ENCODE results near the gene TAGLN3.

Gene TAGLN3

DNA sequence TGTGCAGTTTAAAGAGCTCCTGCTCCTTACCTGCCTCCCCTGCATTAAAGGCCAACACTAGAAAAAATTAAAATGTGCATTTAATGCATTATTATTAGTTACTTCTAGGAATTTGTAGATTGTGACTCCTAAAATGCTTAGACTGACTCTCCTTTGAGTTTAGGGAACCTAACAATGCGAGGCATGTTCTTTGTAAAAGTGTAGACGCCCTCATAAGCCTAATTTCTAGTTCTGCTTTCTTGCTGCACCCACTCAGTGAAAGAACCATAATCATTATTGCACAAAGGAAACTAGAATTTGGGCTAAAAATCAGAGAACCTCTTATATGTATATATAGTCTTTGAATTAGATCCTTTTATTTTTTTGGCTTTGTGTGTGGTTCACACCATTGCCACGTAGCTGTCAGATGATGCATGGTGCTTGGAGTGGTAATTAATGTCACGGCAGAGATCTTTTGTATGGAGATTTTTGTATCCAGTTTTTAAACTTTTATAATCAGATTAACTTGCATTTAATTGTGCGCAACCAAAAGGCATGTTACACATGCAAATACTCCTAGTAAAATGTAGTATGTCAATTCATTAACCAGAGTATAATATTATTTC is 19.2 kb upstream of the TAGLN3 start:
- peak overlapping the region; percentile 75 for H3K4me3 ChIP-seq (ENCODE audit: insufficient read depth, low read length, poor library complexity, severe bottlenecking)
- H3K27ac ChIP-seq (ENCODE audit: low read depth, low read length) = peak overlapping the region; percentile 59
- peaks cover 10% of the 10 kb centered on the region; the same call in 1 of the 2 replicates for H3F3A ChIP-seq (ENCODE audit: insufficient read depth)
- H3K9ac ChIP-seq (ENCODE audit: low read length) = peak overlapping the region; percentile 68
- H3K79me2 ChIP-seq (ENCODE audit: insufficient read depth, low read length) = peaks cover 47% of the 10 kb centered on the region
- H3K36me3 ChIP-seq (ENCODE audit: low read length) = peaks cover 11% of the 10 kb centered on the region; the same call in 1 of the 2 replicates
- H3K27me3 ChIP-seq (ENCODE audit: low read length) = no peaks in the 10 kb centered on the region
- H4K20me1 ChIP-seq (ENCODE audit: low read depth, low read length) = no peaks in the 10 kb centered on the region
- H3K9me3 ChIP-seq (ENCODE audit: insufficient read depth, low read length) = no peaks in the 10 kb centered on the region
- peak overlapping the region; percentile 98 for H2AFZ ChIP-seq (ENCODE audit: low read depth, low read length, severe bottlenecking)
- H3K4me2 ChIP-seq (ENCODE audit: low read depth, low read length, poor library complexity, severe bottlenecking) = peak overlapping the region; percentile 98
- TF ChIP-seq EZH2phosphoT487 (conservative IDR thresholded peaks at IDR 0.05; ENCODE audit: low read length) (no peak), CTCF (IDR thresholded peaks at IDR 0.05; ENCODE audit: insufficient read depth, low read length, poor library complexity, severe bottlenecking) (no peak)
- H3K9me2 ChIP-seq (replicated peaks; ENCODE audit: insufficient read depth, low read length) = no peaks in the 10 kb centered on the region

- Histone ChIP-seq H3K27me3 (ENCODE audit: low read length) (no peaks in the 10 kb centered on the region), H3K9me2 (replicated peaks; ENCODE audit: insufficient read depth, low read length) (no peaks in the 10 kb centered on the region), H3F3A (ENCODE audit: insufficient read depth) (peaks cover 10% of the 10 kb centered on the region; the same call in 1 of the 2 replicates), H3K27ac (ENCODE audit: low read depth, low read length) (no peak overlapping the region), H3K4me3 (ENCODE audit: insufficient read depth, low read length, poor library complexity, severe bottlenecking) (peak overlapping the region; percentile 75), H3K4me2 (ENCODE audit: low read depth, low read length, poor library complexity, severe bottlenecking) (peak overlapping the region; percentile 98), H3K36me3 (ENCODE audit: low read length) (peaks cover 11% of the 10 kb centered on the region; the same call in 1 of the 2 replicates), H3K9me3 (ENCODE audit: insufficient read depth, low read length) (no peaks in the 10 kb centered on the region), H3K79me2 (ENCODE audit: insufficient read depth, low read length) (peaks cover 47% of the 10 kb centered on the region), H2AFZ (ENCODE audit: low read depth, low read length, severe bottlenecking) (no peak overlapping the region), H3K9ac (ENCODE audit: low read length) (peak overlapping the region; percentile 68; the same call in 1 of the 2 replicates), H4K20me1 (ENCODE audit: low read depth, low read length) (no peaks in the 10 kb centered on the region)
- no peak for TF ChIP-seq CTCF (IDR thresholded peaks at IDR 0.05; ENCODE audit: insufficient read depth, low read length, poor library complexity, severe bottlenecking)
- TF ChIP-seq EZH2phosphoT487 (conservative IDR thresholded peaks at IDR 0.05; ENCODE audit: low read length) = no peak
Measured at GRCh38 chr3:111980716-111981456, 17.8 kb upstream of the TAGLN3 start.

- Histone ChIP-seq H3K9ac (ENCODE audit: low read length) (no peak overlapping the region), H3F3A (ENCODE audit: insufficient read depth) (peaks cover 10% of the 10 kb centered on the region; the same call in 1 of the 2 replicates), H3K79me2 (ENCODE audit: insufficient read depth, low read length) (peaks cover 47% of the 10 kb centered on the region), H2AFZ (ENCODE audit: low read depth, low read length, severe bottlenecking) (no peak overlapping the region), H3K9me2 (replicated peaks; ENCODE audit: insufficient read depth, low read length) (no peaks in the 10 kb centered on the region), H3K4me3 (ENCODE audit: insufficient read depth, low read length, poor library complexity, severe bottlenecking) (no peak overlapping the region), H3K27ac (ENCODE audit: low read depth, low read length) (no peak overlapping the region), H3K27me3 (ENCODE audit: low read length) (no peaks in the 10 kb centered on the region), H4K20me1 (ENCODE audit: low read depth, low read length) (no peaks in the 10 kb centered on the region), H3K4me2 (ENCODE audit: low read depth, low read length, poor library complexity, severe bottlenecking) (peak overlapping the region; percentile 98), H3K9me3 (ENCODE audit: insufficient read depth, low read length) (no peaks in the 10 kb centered on the region), H3K36me3 (ENCODE audit: low read length) (peaks cover 11% of the 10 kb centered on the region; the same call in 1 of the 2 replicates)
- no peak for TF ChIP-seq EZH2phosphoT487 (conservative IDR thresholded peaks at IDR 0.05; ENCODE audit: low read length)
- no peak for TF ChIP-seq CTCF (IDR thresholded peaks at IDR 0.05; ENCODE audit: insufficient read depth, low read length, poor library complexity, severe bottlenecking)
Measured at GRCh38 chr3:111981457-111981763, 17.3 kb upstream of the TAGLN3 start.

Data from SU-DHL-6 (cell line).